H1 (cell line): ENCODE measurements around the gene IGF2BP3. TPM values are rescaled to one million over a fixed set of nuclear protein-coding genes. Genes with fewer than 3 reads are reported as not detected.

Experiments
- CTCF ChIA-PET: fragments of 300-600 bp; sonication (Branson Sonifier 250); formaldehyde crosslinking; loops from one replicate; lab custom pipeline; 2021; ENCODE audit not compliant: partially characterized antibody; lab: Charles Lee
- POLR2A ChIA-PET: fragments of 300-600 bp; sonication (Branson Sonifier 250); formaldehyde crosslinking; loops from one replicate; lab custom pipeline; 2021; ENCODE audit warnings: inconsistent platforms; ENCODE audit not compliant: partially characterized antibody; lab: Charles Lee
- DNase-seq, 2 experiments: peaks; one replicate each; pipeline versions ENCODE4 v3.0.0 to v3.0.0-alpha.2; 2010 to 2022; ENCODE audit warnings: low spot score in 2 of 2, low read depth in 1 of 2, mixed read lengths in 1 of 2
- FAIRE-seq: peaks from 2 replicates; lab custom pipeline; 2011; peaks lifted over from hg19 to GRCh38; lab: Jason Lieb, UNC
- H2AFZ ChIP-seq: 2 replicates; pipeline ENCODE4 v1.8.1; 2012; ENCODE audit warnings: low read length, inconsistent platforms
- H2AK5ac ChIP-seq: 2 replicates; pipeline ENCODE4 v1.6.1; 2013; ENCODE audit warnings: low read depth, low read length
- H2BK120ac ChIP-seq: replicated peaks from 2 replicates; pipeline ENCODE3; 2013; ENCODE audit warnings: low read depth, low read length, inconsistent platforms
- H2BK12ac ChIP-seq: 2 replicates; pipeline ENCODE4 v1.6.1; 2013; ENCODE audit warnings: low read depth, low read length
- H2BK15ac ChIP-seq: 2 replicates; pipeline ENCODE4 v1.6.1; 2013; ENCODE audit warnings: low read length
- H2BK20ac ChIP-seq: 2 replicates; pipeline ENCODE4 v1.6.1; 2013; ENCODE audit warnings: low read length
- H2BK5ac ChIP-seq: 2 replicates; pipeline ENCODE4 v1.6.1; 2013; ENCODE audit warnings: low read depth, low read length
- H3K14ac ChIP-seq: 2 replicates; pipeline ENCODE4 v1.6.1; 2013; ENCODE audit warnings: inconsistent platforms; ENCODE audit not compliant: insufficient read length
- H3K18ac ChIP-seq: 2 replicates; pipeline ENCODE4 v1.6.1; 2013; ENCODE audit warnings: low read length; ENCODE audit errors: extremely low read depth
- H3K23ac ChIP-seq: 2 replicates; pipeline ENCODE4 v1.6.1; 2013; ENCODE audit warnings: inconsistent platforms; ENCODE audit not compliant: insufficient read length
- H3K23me2 ChIP-seq: 2 replicates; pipeline ENCODE4 v1.6.1; 2013; ENCODE audit warnings: low read depth, low read length
- H3K27ac ChIP-seq: 2 replicates; pipeline ENCODE4 v1.6.1; 2011; ENCODE audit warnings: low read depth, low read length, inconsistent platforms
- H3K27me3 ChIP-seq, 4 experiments: replicated peaks in 1 of 4; 1 replicate in 1 of 4; 2 replicates in 3 of 4; pipeline versions ENCODE4 v1.6.1 to v1.8.1; 2011 to 2013; ENCODE audit warnings: low read length in 3 of 4, mild to moderate bottlenecking in 3 of 4, inconsistent platforms in 2 of 4, mixed read lengths in 2 of 4, moderate library complexity in 1 of 4; ENCODE audit not compliant: control insufficient read depth in 3 of 4, insufficient read depth in 3 of 4; ENCODE audit errors: extremely low read depth in 1 of 4
- H3K36me3 ChIP-seq, 4 experiments: 2 replicates each; pipeline versions ENCODE4 v1.6.1 to v1.8.1; 2011 to 2013; ENCODE audit warnings: mild to moderate bottlenecking in 4 of 4, low read length in 3 of 4, moderate library complexity in 2 of 4, control low read depth in 1 of 4, inconsistent platforms in 1 of 4; ENCODE audit not compliant: insufficient read depth in 4 of 4, control insufficient read depth in 2 of 4
- H3K4ac ChIP-seq: replicated peaks from 2 replicates; pipeline ENCODE3; 2013; ENCODE audit warnings: low read length, low read depth, mixed read lengths, inconsistent platforms; ENCODE audit not compliant: insufficient read length
- H3K4me1 ChIP-seq, 4 experiments: replicated peaks in 1 of 4; 1 replicate in 1 of 4; 2 replicates in 3 of 4; pipeline versions ENCODE4 v1.6.1 to v1.8.1; 2011 to 2013; ENCODE audit warnings: low read length in 3 of 4, inconsistent platforms in 2 of 4, mixed read lengths in 1 of 4; ENCODE audit not compliant: insufficient read depth in 4 of 4, control insufficient read depth in 3 of 4
- H3K4me2 ChIP-seq, 2 experiments: 2 replicates each; pipeline versions ENCODE4 v1.6.1 to v1.8.1; 2011 to 2013; ENCODE audit warnings: low read depth in 2 of 2, low read length in 2 of 2, control low read depth in 1 of 2, inconsistent platforms in 1 of 2, mild to moderate bottlenecking in 1 of 2; ENCODE audit not compliant: insufficient read depth in 1 of 2
- H3K4me3 ChIP-seq, 4 experiments: fragments of 200-600, 300-600 bp in 1 of 4; sonication (generic), shearing (Covaris generic), sonication (Bioruptor Twin) in 1 of 4; 2 replicates each; pipeline versions ENCODE4 v1.5.1 to v1.8.1; 2011 to 2016; ENCODE audit warnings: low read length in 4 of 4, low read depth in 3 of 4, control low read depth in 2 of 4, inconsistent platforms in 2 of 4, mild to moderate bottlenecking in 2 of 4, mixed read lengths in 1 of 4, moderate library complexity in 1 of 4; ENCODE audit not compliant: insufficient read depth in 2 of 4; ENCODE audit errors: extremely low read depth in 1 of 4
- H3K56ac ChIP-seq: replicated peaks from 2 replicates; pipeline ENCODE3; 2013; ENCODE audit warnings: low read depth, mild to moderate bottlenecking, mixed read lengths, low read length, inconsistent platforms; ENCODE audit not compliant: insufficient read length
- H3K79me1 ChIP-seq: 2 replicates; pipeline ENCODE4 v1.6.1; 2013; ENCODE audit warnings: low read depth, low read length, control low read depth
- H3K79me2 ChIP-seq, 2 experiments: 2 replicates each; pipeline versions ENCODE4 v1.6.1 to v1.8.1; 2012 to 2013; ENCODE audit warnings: low read length in 2 of 2, mild to moderate bottlenecking in 2 of 2, inconsistent platforms in 1 of 2; ENCODE audit not compliant: insufficient read depth in 2 of 2, control insufficient read depth in 1 of 2
- H3K9ac ChIP-seq, 4 experiments: replicated peaks in 1 of 4; 1 replicate in 1 of 4; 2 replicates in 3 of 4; pipeline versions ENCODE4 v1.6.1 to v1.8.1; 2011 to 2013; ENCODE audit warnings: low read depth in 3 of 4, low read length in 3 of 4, control low read depth in 2 of 4, mild to moderate bottlenecking in 2 of 4, moderate library complexity in 2 of 4, inconsistent platforms in 1 of 4; ENCODE audit errors: extremely low read depth in 1 of 4
- H3K9me3 ChIP-seq, 2 experiments: 2 replicates each; pipeline versions ENCODE4 v1.6.1 to v1.8.1; 2012 to 2013; ENCODE audit warnings: mild to moderate bottlenecking in 2 of 2, moderate library complexity in 2 of 2, control low read depth in 1 of 2, inconsistent platforms in 1 of 2, low read depth in 1 of 2, low read length in 1 of 2, mixed read lengths in 1 of 2; ENCODE audit not compliant: insufficient read depth in 2 of 2
- H4K20me1 ChIP-seq, 2 experiments: replicated peaks in 1 of 2; 2 replicates each; pipeline versions ENCODE3 to v1.8.1; 2011 to 2013; ENCODE audit warnings: inconsistent platforms in 2 of 2, low read length in 2 of 2, mild to moderate bottlenecking in 1 of 2; ENCODE audit not compliant: insufficient read depth in 2 of 2, control insufficient read depth in 1 of 2
- H4K5ac ChIP-seq: 2 replicates; pipeline ENCODE4 v1.6.1; 2013; ENCODE audit warnings: low read length, low read depth, mixed read lengths, inconsistent platforms; ENCODE audit not compliant: insufficient read length
- H4K8ac ChIP-seq: 2 replicates; pipeline ENCODE4 v1.8.0; 2013; ENCODE audit warnings: mild to moderate bottlenecking, moderate library complexity, low read length, inconsistent platforms; ENCODE audit not compliant: insufficient read depth; ENCODE audit errors: extremely low read depth
- H4K91ac ChIP-seq: replicated peaks from 2 replicates; pipeline ENCODE3; 2013; ENCODE audit warnings: low read length, mixed read lengths, inconsistent platforms; ENCODE audit not compliant: insufficient read length
- GTF2F1 ChIP-seq: IDR thresholded peaks from 2 replicates; pipeline ENCODE4 v1.6.1; 2012; ENCODE audit warnings: low read depth, low read length, improper control_type of control experiment, borderline replicate concordance
- SIRT6 ChIP-seq: IDR thresholded peaks from one replicate; pipeline ENCODE4 v1.7.1; 2012; ENCODE audit warnings: low read length, inconsistent platforms
- TEAD4 ChIP-seq: IDR thresholded peaks from 2 replicates; pipeline ENCODE4 v1.6.1; 2012; ENCODE audit warnings: low read depth, low read length, inconsistent platforms, mixed read lengths
- WGBS, 2 experiments: shearing (Covaris generic) in 1 of 2; methylation state at CpG; one replicate each; pipeline versions ENCODE4 v1.1.6 to v1.1.7; 2013 to 2015; ENCODE audit warnings: low lambda C conversion rate in 2 of 2, mixed read lengths in 2 of 2, inconsistent platforms in 1 of 2, low coverage in 1 of 2, missing lambda C conversion rate in 1 of 2; ENCODE audit not compliant: insufficient replicate concordance in 2 of 2, insufficient coverage in 1 of 2, insufficient read length in 1 of 2; ENCODE audit errors: extremely low coverage in 1 of 2, missing lambda C conversion rate in 1 of 2; 5-methylcytosine and 5-hydroxymethylcytosine counted together
- polyA plus RNA-seq, 7 experiments: library from polyadenylated mRNA; depleted of rRNA in 3 of 7; stranded (reverse) in 5 of 7; unstranded in 2 of 7; fragments of >200 nt in 5 of 7; fragments of 200-250 nt in 2 of 7; gene quantifications; 1 replicate in 5 of 7; 2 replicates in 1 of 7; 4 replicates in 1 of 7; pipeline versions ENCODE4 v1.2.1 to v1.2.3, GENCODE V29; 2011 to 2013; ENCODE audit warnings: missing spikeins in 2 of 7, mixed read lengths in 2 of 7
- total RNA-seq: library from RNA; stranded (reverse); fragmentation: NEBNext Ultra II Directional; extraction: Animal tissue kit (Norgen Biotek cat#: 25700); gene quantifications from 2 replicates; pipeline ENCODE4 v1.2.1, GENCODE V29; 2021

IGF2BP3 gene
- total and polyA plus RNA-seq, 2 of the 8 experiments (the other 6 are each of a cell fraction or from before 2014, with no cell fraction given), result 66.3 to 193 TPM

DNA sequence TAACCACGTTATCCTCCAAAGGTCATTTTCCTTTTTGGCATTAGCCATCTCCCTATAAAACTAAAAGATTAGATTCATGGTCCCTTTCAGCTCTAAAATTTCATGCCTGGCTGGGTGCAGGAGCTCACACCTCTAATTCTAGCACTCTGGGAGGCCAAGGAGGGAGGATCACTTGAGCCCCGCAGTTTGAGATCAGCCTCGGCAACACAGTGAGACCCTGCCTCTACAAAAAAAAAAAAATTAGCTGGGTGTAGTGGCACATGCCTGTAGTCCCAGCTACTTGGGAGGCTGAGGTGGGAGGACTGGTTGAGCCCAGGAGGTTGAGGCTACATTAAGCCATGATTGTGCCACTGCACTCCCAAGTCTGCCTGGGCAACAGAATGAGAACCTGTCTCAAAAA lies 114.1 kb downstream of the IGF2BP3 start:
- WGBS, 2 experiments, result 90% methylated on average over 3 of the region's 3 CpGs; no CpG with 5 or more reads in 1 of the 2 experiments
- peaks cover 0 to 9% of the 10 kb centered on the region in 2 experiments for H4K20me1 ChIP-seq
- H2BK15ac ChIP-seq, result no peak overlapping the region
- H3K79me2 ChIP-seq, result peaks cover 0 to 79% of the 10 kb centered on the region in 2 experiments; a peak in 2 of 4 replicates
- no peak overlapping the region for H3K23ac ChIP-seq
- no peak overlapping the region for H3K56ac ChIP-seq
- H3K36me3 ChIP-seq, result peaks cover 0 to 20% (median 10%) of the 10 kb centered on the region in 4 experiments; a peak in 6 of 8 replicates
- no peak overlapping the region for H3K27ac ChIP-seq
- ChIA-PET POLR2A (no interaction called here), CTCF (interaction anchor here (0.6 to 1.0 kb wide), 3 partner anchors 83 to 1226 kb away, joined by 3 read pairs; no protein-coding TSS in a partner anchor)
- no peak overlapping the region for H4K91ac ChIP-seq
- H2AK5ac ChIP-seq, result no peak overlapping the region
- no peak overlapping the region for H3K14ac ChIP-seq
- no peak overlapping the region for H3K4me2 ChIP-seq
- H3K9ac ChIP-seq, result no peak overlapping the region
- H2BK12ac ChIP-seq, result no peak overlapping the region
- no peak overlapping the region for H3K4ac ChIP-seq
- no peak for DNase-seq
- no peak for FAIRE-seq
- H3K18ac ChIP-seq, result no peak overlapping the region
- H4K5ac ChIP-seq, result no peak overlapping the region
- H2BK5ac ChIP-seq, result no peak overlapping the region
- no peaks in the 10 kb centered on the region for H3K79me1 ChIP-seq
- no peak overlapping the region for H2BK20ac ChIP-seq
- no peaks in the 10 kb centered on the region for H3K27me3 ChIP-seq
- H4K8ac ChIP-seq, result no peak overlapping the region
- no peaks in the 10 kb centered on the region for H3K23me2 ChIP-seq
- H2BK120ac ChIP-seq, result no peak overlapping the region
- no peak overlapping the region for H3K4me3 ChIP-seq
- no peaks in the 10 kb centered on the region for H3K4me1 ChIP-seq
- no peaks in the 10 kb centered on the region for H3K9me3 ChIP-seq
- H2AFZ ChIP-seq, result no peak overlapping the region
- TF ChIP-seq SIRT6, result no peak
- TF ChIP-seq TEAD4, result no peak
- TF ChIP-seq GTF2F1, result no peak
